Measurements from ENCODE around the gene SMYD3. TPM values are rescaled to one million over a fixed set of nuclear protein-coding genes. Genes with fewer than 3 reads are reported as not detected.

The SMYD3 gene
- total and polyA plus RNA-seq, 10 of the 15 experiments (the other 5 are each of a cell fraction or from before 2014, with no cell fraction given), result 18.3 to 54.0 (median 24.8) TPM

DNA sequence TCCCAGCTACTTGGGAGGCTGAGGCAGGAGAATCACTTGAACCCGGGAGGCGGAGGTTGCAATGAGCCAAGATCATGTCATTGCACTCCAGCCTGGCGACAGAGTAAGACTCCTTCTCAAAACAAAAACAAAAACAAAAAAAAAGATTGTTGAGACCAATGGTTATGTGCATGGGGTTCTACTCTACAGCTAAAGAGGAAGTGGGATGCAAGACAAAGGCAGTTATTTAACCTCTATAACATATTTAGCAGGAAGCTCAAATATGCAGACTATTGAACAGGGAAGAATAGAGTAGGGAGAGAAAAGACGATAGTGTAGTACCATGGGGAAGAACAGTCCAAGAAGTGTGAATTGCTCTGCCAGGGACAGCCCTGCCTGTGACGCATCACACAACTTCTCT is 227.7 kb downstream of the SMYD3 start:
- BruUV-seq (replicated peaks), result no TSS peak
- ATAC-seq (no peak), FAIRE-seq (no peak), DNase-seq (ENCODE audit: low read depth, low spot score) (no peak)
- Histone ChIP-seq H4K20me1 (ENCODE audit: control insufficient read depth, insufficient read depth) (no peaks in the 10 kb centered on the region), H3K79me2 (ENCODE audit: control insufficient read depth, insufficient read depth, low read length) (no peaks in the 10 kb centered on the region), H3K9ac (ENCODE audit: control insufficient read depth, insufficient read depth, low read length) (no peak overlapping the region), H2AFZ (ENCODE audit: control insufficient read depth, low read depth, low read length) (no peak overlapping the region), H3K4me2 (ENCODE audit: control insufficient read depth, insufficient read depth) (no peak overlapping the region), H3K27ac (ENCODE audit: control insufficient read depth, insufficient read depth) (no peak overlapping the region), H3K27me3 (replicated peaks in 1 of 2; ENCODE audit: control insufficient read depth in 2 of 2, insufficient read depth in 2 of 2, low read length in 1 of 2) (no peaks in the 10 kb centered on the region), H3K36me3 (ENCODE audit: control insufficient read depth in 2 of 2, insufficient read depth in 2 of 2, low read length in 1 of 2) (no peaks in the 10 kb centered on the region), H3K4me1 (ENCODE audit: control insufficient read depth, insufficient read depth, low read length) (no peaks in the 10 kb centered on the region), H3K9me3 (replicated peaks; ENCODE audit: control insufficient read depth, insufficient read depth, low read length) (no peaks in the 10 kb centered on the region), H3K4me3 (no peak overlapping the region)
- ChIA-PET CTCF (interaction anchor here (0.9 to 3.7 kb wide), 4 partner anchors 14 to 276 kb away, joined by 3 to 28 read pairs (median 12); no protein-coding TSS in a partner anchor), POLR2A (no interaction called here), SMC1A (ENCODE audit: uncharacterized antibody, unreplicated experiment) (interaction anchor here (1.0 to 3.9 kb wide), 10 partner anchors 11 to 1126 kb away, joined by 3 to 20 read pairs (median 3); no protein-coding TSS in a partner anchor), RAD21 (ENCODE audit: unreplicated experiment) (interaction anchor here (1.6 kb wide), 2 partner anchors 266 to 268 kb away, joined by 5 to 9 read pairs; no protein-coding TSS in a partner anchor)
- in situ Hi-C loops (cut with MboI), result no loop called here
- intact Hi-C loops (cut with micrococcal nuclease; ENCODE audit: unreplicated experiment), result no loop called here
- WGBS (ENCODE audit: insufficient coverage, insufficient replicate concordance, low lambda C conversion rate, missing lambda C conversion rate), result 97% methylated on average over 5 of the region's 5 CpGs
- TF ChIP-seq EP300 (IDR thresholded peaks at IDR 0.05; ENCODE audit: borderline replicate concordance in 1 of 2, control insufficient read depth in 1 of 2, low read depth in 2 of 2, low read length in 2 of 2), result no peak
- TF ChIP-seq IKZF1 (conservative IDR thresholded peaks at IDR 0.05), result no peak
- peak; percentile 68; the same call in 1 of the 2 replicates for TF ChIP-seq SPI1 (IDR thresholded peaks at IDR 0.05; ENCODE audit: borderline replicate concordance, insufficient read depth, low read depth, low read length)
- TF ChIP-seq ZNF592 (IDR thresholded peaks at IDR 0.05), result no peak
- no peak for TF ChIP-seq MTA3 (IDR thresholded peaks at IDR 0.05; ENCODE audit: borderline replicate concordance, low read length)
- TF ChIP-seq SMARCA5 (IDR thresholded peaks at IDR 0.05), result no peak
- TF ChIP-seq, protein P1, sequence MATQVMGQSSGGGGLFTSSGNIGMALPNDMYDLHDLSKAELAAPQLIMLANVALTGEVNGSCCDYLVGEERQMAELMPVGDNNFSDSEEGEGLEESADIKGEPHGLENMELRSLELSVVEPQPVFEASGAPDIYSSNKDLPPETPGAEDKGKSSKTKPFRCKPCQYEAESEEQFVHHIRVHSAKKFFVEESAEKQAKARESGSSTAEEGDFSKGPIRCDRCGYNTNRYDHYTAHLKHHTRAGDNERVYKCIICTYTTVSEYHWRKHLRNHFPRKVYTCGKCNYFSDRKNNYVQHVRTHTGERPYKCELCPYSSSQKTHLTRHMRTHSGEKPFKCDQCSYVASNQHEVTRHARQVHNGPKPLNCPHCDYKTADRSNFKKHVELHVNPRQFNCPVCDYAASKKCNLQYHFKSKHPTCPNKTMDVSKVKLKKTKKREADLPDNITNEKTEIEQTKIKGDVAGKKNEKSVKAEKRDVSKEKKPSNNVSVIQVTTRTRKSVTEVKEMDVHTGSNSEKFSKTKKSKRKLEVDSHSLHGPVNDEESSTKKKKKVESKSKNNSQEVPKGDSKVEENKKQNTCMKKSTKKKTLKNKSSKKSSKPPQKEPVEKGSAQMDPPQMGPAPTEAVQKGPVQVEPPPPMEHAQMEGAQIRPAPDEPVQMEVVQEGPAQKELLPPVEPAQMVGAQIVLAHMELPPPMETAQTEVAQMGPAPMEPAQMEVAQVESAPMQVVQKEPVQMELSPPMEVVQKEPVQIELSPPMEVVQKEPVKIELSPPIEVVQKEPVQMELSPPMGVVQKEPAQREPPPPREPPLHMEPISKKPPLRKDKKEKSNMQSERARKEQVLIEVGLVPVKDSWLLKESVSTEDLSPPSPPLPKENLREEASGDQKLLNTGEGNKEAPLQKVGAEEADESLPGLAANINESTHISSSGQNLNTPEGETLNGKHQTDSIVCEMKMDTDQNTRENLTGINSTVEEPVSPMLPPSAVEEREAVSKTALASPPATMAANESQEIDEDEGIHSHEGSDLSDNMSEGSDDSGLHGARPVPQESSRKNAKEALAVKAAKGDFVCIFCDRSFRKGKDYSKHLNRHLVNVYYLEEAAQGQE (IDR thresholded peaks at IDR 0.05; ENCODE audit: low read depth, low read length), result no peak
